GM19193 (cell line): ENCODE data around the gene CLIC1.

Experiments used
- POLR2A ChIP-seq: IDR thresholded peaks from 4 replicates; pipeline ENCODE4 v1.6.1; 2011; ENCODE audit not compliant: insufficient read depth, insufficient read length; ENCODE audit errors: extremely low read depth

The CLIC1 gene

GRCh38 chr6:31736021-31736767, at the start of gene CLIC1:
CLIC1 (minus strand) TSS chr6:31736530; CDS start chr6:31736300, 230 bp downstream.
- peak; percentile 86 for TF ChIP-seq POLR2A

- TF ChIP-seq POLR2A: no peak
Measured at GRCh38 chr6:31785475-31785874, 49.1 kb upstream of the CLIC1 start.

GRCh38 chr6:31784098-31784925, 48.0 kb upstream of the CLIC1 start:
- TF ChIP-seq POLR2A: no peak

GRCh38 chr6:31782126-31782855, 46.0 kb upstream of the CLIC1 start:
- TF ChIP-seq POLR2A: no peak

GRCh38 chr6:31781244-31782125, 45.2 kb upstream of the CLIC1 start:
- no peak for TF ChIP-seq POLR2A

- TF ChIP-seq POLR2A: no peak
Measured at GRCh38 chr6:31780507-31781243, 44.3 kb upstream of the CLIC1 start.

- TF ChIP-seq POLR2A: no peak
Measured at GRCh38 chr6:31779908-31780307, 43.6 kb upstream of the CLIC1 start.

- TF ChIP-seq POLR2A: no peak
Measured at GRCh38 chr6:31778999-31779885, 42.9 kb upstream of the CLIC1 start.

- no peak for TF ChIP-seq POLR2A
Measured at GRCh38 chr6:31778193-31778592, 41.9 kb upstream of the CLIC1 start.

GRCh38 chr6:31777667-31778050, 41.3 kb upstream of the CLIC1 start:
- TF ChIP-seq POLR2A: no peak

GRCh38 chr6:31776989-31777666, 40.8 kb upstream of the CLIC1 start, which contains the start of gene VWA7:
VWA7 (minus strand) TSS chr6:31777328; CDS start chr6:31776779, 549 bp downstream.
- TF ChIP-seq POLR2A: peak; percentile 13

GRCh38 chr6:31776485-31776988, 40.2 kb upstream of the CLIC1 start:
- no peak for TF ChIP-seq POLR2A
